ENCODE measurements around the gene TMEM91. TPM values are rescaled to one million over a fixed set of nuclear protein-coding genes. Genes with fewer than 3 reads are reported as not detected.

The TMEM91 gene
- polyA plus RNA-seq, 1 of the 3 experiments (the other 2 are of a cell fraction), result 5.7 TPM

GRCh38 chr19:41411100-41411967 is 35.0 kb downstream of the TMEM91 start:
- Histone ChIP-seq H3K9me2 (no peaks in the 10 kb centered on the region), H3K4me2 (no peak overlapping the region), H3K9ac (no peak overlapping the region), H3K4me1 (ENCODE audit: control insufficient read depth in 1 of 2, insufficient read depth in 2 of 2, low read depth in 1 of 2, low read length in 1 of 2) (peaks cover 0 to 12% of the 10 kb centered on the region in 2 experiments; a peak in 1 of 4 replicates), H3K9me3 (no peaks in the 10 kb centered on the region), H3K79me2 (ENCODE audit: insufficient read depth) (no peaks in the 10 kb centered on the region), H2AFZ (ENCODE audit: low read depth) (no peak overlapping the region), H3F3A (replicated peaks; ENCODE audit: insufficient read depth) (no peaks in the 10 kb centered on the region), H4K20me1 (ENCODE audit: insufficient read depth) (no peaks in the 10 kb centered on the region), H3K27ac (ENCODE audit: low read depth in 2 of 2, low read length in 1 of 2) (peak overlapping the region in 1 of 2 experiments; percentile 23; a peak in 1 of 4 replicates), H3K4me3 (ENCODE audit: low read depth in 2 of 2, low read length in 1 of 2) (no peak overlapping the region), H3K27me3 (ENCODE audit: insufficient read depth) (no peaks in the 10 kb centered on the region), H3K36me3 (replicated peaks in 1 of 2; ENCODE audit: control insufficient read depth in 1 of 2, insufficient read depth in 2 of 2, low read length in 1 of 2) (peaks cover 0 to 23% of the 10 kb centered on the region in 2 experiments)
- 65% methylated on average over 6 of the region's 9 CpGs for WGBS (ENCODE audit: low lambda C conversion rate)
- POLR2A ChIA-PET, result no interaction called here
- no peak for DNase-seq
- TF ChIP-seq TCF12 (IDR thresholded peaks at IDR 0.05), result no peak
- no peak for TF ChIP-seq ZBTB33 (IDR thresholded peaks at IDR 0.05; ENCODE audit: borderline replicate concordance, low read depth)
- TF ChIP-seq USF2 (IDR thresholded peaks at IDR 0.05; ENCODE audit: borderline replicate concordance, low read depth, low read length), result no peak
- no peak for TF ChIP-seq EP300 (IDR thresholded peaks at IDR 0.05; ENCODE audit: borderline replicate concordance in 1 of 2, low read depth in 1 of 2, low read length in 1 of 2)
- TF ChIP-seq CHD2 (IDR thresholded peaks at IDR 0.05; ENCODE audit: low read length, partially characterized antibody), result no peak
- TF ChIP-seq SMC3 (IDR thresholded peaks at IDR 0.05; ENCODE audit: low read depth, low read length), result no peak
- no peak for TF ChIP-seq MAX (IDR thresholded peaks at IDR 0.05; ENCODE audit: low read depth)
- CTCF ChIA-PET, result interaction anchor here (2.2 kb wide), 1 partner anchor 103 kb away, joined by 5 read pairs; no protein-coding TSS in a partner anchor

- CTCF ChIA-PET, result interaction anchor here (2.2 kb wide), 1 partner anchor 104 kb away, joined by 5 read pairs; no protein-coding TSS in a partner anchor
- no peak for DNase-seq
- TF ChIP-seq CTCF (IDR thresholded peaks at IDR 0.05) (no peak), USF1 (IDR thresholded peaks at IDR 0.05; ENCODE audit: borderline replicate concordance, low read depth) (no peak), NFIC (IDR thresholded peaks at IDR 0.05; ENCODE audit: borderline replicate concordance) (no peak), GABPA (IDR thresholded peaks at IDR 0.05; ENCODE audit: low read depth) (no peak), EP300 (IDR thresholded peaks at IDR 0.05; ENCODE audit: borderline replicate concordance in 1 of 2, low read depth in 1 of 2, low read length in 1 of 2) (no peak), FOXM1 (IDR thresholded peaks at IDR 0.05; ENCODE audit: low read depth) (no peak), RCOR1 (IDR thresholded peaks at IDR 0.05; ENCODE audit: low read length) (no peak), RXRA (IDR thresholded peaks at IDR 0.05; ENCODE audit: borderline replicate concordance, low read depth) (no peak), NRF1 (IDR thresholded peaks at IDR 0.05; ENCODE audit: low read depth, low read length) (no peak), RAD21 (IDR thresholded peaks at IDR 0.05; ENCODE audit: low read length) (no peak), GATA2 (CRISPR knock-in tag; IDR thresholded peaks at IDR 0.05) (no peak), MXI1 (IDR thresholded peaks at IDR 0.05; ENCODE audit: low read depth, low read length) (no peak)
These were observed 35.6 kb downstream of the TMEM91 start for GRCh38 chr19:41411968-41412265.

More at GRCh38 chr19:41411968-41412265, 35.6 kb downstream of the TMEM91 start:
- peaks cover 0 to 12% of the 10 kb centered on the region in 2 experiments; a peak in 1 of 4 replicates for H3K4me1 ChIP-seq (ENCODE audit: control insufficient read depth in 1 of 2, insufficient read depth in 2 of 2, low read depth in 1 of 2, low read length in 1 of 2)
- no peaks in the 10 kb centered on the region for H3K9me3 ChIP-seq
- POLR2A ChIA-PET, result no interaction called here
- H3K4me2 ChIP-seq, result no peak overlapping the region
- WGBS (ENCODE audit: low lambda C conversion rate), result 62% methylated on average over 11 of the region's 11 CpGs
- H3F3A ChIP-seq (replicated peaks; ENCODE audit: insufficient read depth), result no peaks in the 10 kb centered on the region
- no peak overlapping the region for H3K4me3 ChIP-seq (ENCODE audit: low read depth in 2 of 2, low read length in 1 of 2)
- H3K27ac ChIP-seq (ENCODE audit: low read depth in 2 of 2, low read length in 1 of 2), result peak overlapping the region in 1 of 2 experiments; percentile 23; a peak in 1 of 4 replicates
- H3K36me3 ChIP-seq (replicated peaks in 1 of 2; ENCODE audit: control insufficient read depth in 1 of 2, insufficient read depth in 2 of 2, low read length in 1 of 2), result peaks cover 0 to 23% of the 10 kb centered on the region in 2 experiments
- H4K20me1 ChIP-seq (ENCODE audit: insufficient read depth), result no peaks in the 10 kb centered on the region
- H3K9me2 ChIP-seq, result no peaks in the 10 kb centered on the region
- no peak overlapping the region for H3K9ac ChIP-seq
- H2AFZ ChIP-seq (ENCODE audit: low read depth), result no peak overlapping the region
- H3K79me2 ChIP-seq (ENCODE audit: insufficient read depth), result no peaks in the 10 kb centered on the region
- H3K27me3 ChIP-seq (ENCODE audit: insufficient read depth), result no peaks in the 10 kb centered on the region

Data from SK-N-SH (cell line).